Loucy (cell line): Measurements from ENCODE around the gene VWA5A.

ENCODE experiments used
- H2AFZ ChIP-seq: fragments of 200-600 bp; sonication (generic); 2 replicates; pipeline ENCODE4 v1.6.0; 2016; ENCODE audit warnings: antibody characterized with exemption, mild to moderate bottlenecking, low read length, moderate library complexity
- H3F3A ChIP-seq: fragments of 200-600 bp; 2 replicates; pipeline ENCODE4 v1.6.0; 2016; ENCODE audit warnings: antibody characterized with exemption, low read depth, mild to moderate bottlenecking
- H3K27me3 ChIP-seq: fragments of 200-600 bp; sonication (generic); 2 replicates; pipeline ENCODE4 v1.6.1; 2014; ENCODE audit warnings: low read length, mild to moderate bottlenecking; ENCODE audit not compliant: insufficient read depth, poor library complexity, severe bottlenecking
- H3K36me3 ChIP-seq: fragments of 200-600 bp; sonication (generic); 2 replicates; pipeline ENCODE4 v1.6.1; 2016; ENCODE audit warnings: low read length; ENCODE audit not compliant: insufficient read depth
- H3K4me1 ChIP-seq: fragments of 200-600 bp; sonication (generic); 2 replicates; pipeline ENCODE4 v1.5.1; 2014; ENCODE audit warnings: low read length, mild to moderate bottlenecking; ENCODE audit not compliant: insufficient read depth, poor library complexity, severe bottlenecking
- H3K4me2 ChIP-seq: fragments of 200-600 bp; sonication (generic); 2 replicates; pipeline ENCODE4 v1.6.0; 2014; ENCODE audit warnings: antibody characterized with exemption, low read length, low read depth, mild to moderate bottlenecking; ENCODE audit not compliant: poor library complexity, severe bottlenecking
- H3K4me3 ChIP-seq: fragments of 200-600 bp; sonication (generic); 2 replicates; pipeline ENCODE4 v1.5.1; 2014; ENCODE audit warnings: low read length, mild to moderate bottlenecking, mixed read lengths; ENCODE audit not compliant: poor library complexity, severe bottlenecking
- H3K79me2 ChIP-seq: fragments of 200-600 bp; sonication (generic); 2 replicates; pipeline ENCODE4 v1.6.1; 2014; ENCODE audit warnings: low read length; ENCODE audit not compliant: insufficient read depth
- H3K9ac ChIP-seq: fragments of 200-600 bp; sonication (generic); 2 replicates; pipeline ENCODE4 v1.6.0; 2014; ENCODE audit warnings: mild to moderate bottlenecking, low read depth, low read length, moderate library complexity; ENCODE audit not compliant: poor library complexity, severe bottlenecking
- H3K9me2 ChIP-seq: fragments of 200-600 bp; sonication (generic); replicated peaks from 2 replicates; pipeline ENCODE4 v1.6.1; 2016; ENCODE audit warnings: low read depth, low read length, mixed read lengths
- H3K9me3 ChIP-seq: fragments of 200-600 bp; sonication (generic); 2 replicates; pipeline ENCODE4 v1.6.1; 2014; ENCODE audit warnings: mild to moderate bottlenecking, antibody characterized with exemption, low read length, low read depth; ENCODE audit not compliant: insufficient read depth
- H4K20me1 ChIP-seq: fragments of 200-600 bp; sonication (generic); 2 replicates; pipeline ENCODE4 v1.6.0; 2014; ENCODE audit warnings: antibody characterized with exemption, low read length, mild to moderate bottlenecking; ENCODE audit not compliant: insufficient read depth, poor library complexity, severe bottlenecking
- CTCF ChIP-seq: fragments of 200-600 bp; sonication (generic); conservative IDR thresholded peaks from 2 replicates; pipeline ENCODE4 v1.5.1; 2014; ENCODE audit warnings: mild to moderate bottlenecking, antibody characterized with exemption, low read length
- EZH2phosphoT487 ChIP-seq: fragments of 200-600 bp; IDR thresholded peaks from 2 replicates; pipeline ENCODE4 v1.6.1; 2018; ENCODE audit warnings: antibody characterized with exemption, mild to moderate bottlenecking, moderate library complexity, borderline replicate concordance

VWA5A gene, protein sequence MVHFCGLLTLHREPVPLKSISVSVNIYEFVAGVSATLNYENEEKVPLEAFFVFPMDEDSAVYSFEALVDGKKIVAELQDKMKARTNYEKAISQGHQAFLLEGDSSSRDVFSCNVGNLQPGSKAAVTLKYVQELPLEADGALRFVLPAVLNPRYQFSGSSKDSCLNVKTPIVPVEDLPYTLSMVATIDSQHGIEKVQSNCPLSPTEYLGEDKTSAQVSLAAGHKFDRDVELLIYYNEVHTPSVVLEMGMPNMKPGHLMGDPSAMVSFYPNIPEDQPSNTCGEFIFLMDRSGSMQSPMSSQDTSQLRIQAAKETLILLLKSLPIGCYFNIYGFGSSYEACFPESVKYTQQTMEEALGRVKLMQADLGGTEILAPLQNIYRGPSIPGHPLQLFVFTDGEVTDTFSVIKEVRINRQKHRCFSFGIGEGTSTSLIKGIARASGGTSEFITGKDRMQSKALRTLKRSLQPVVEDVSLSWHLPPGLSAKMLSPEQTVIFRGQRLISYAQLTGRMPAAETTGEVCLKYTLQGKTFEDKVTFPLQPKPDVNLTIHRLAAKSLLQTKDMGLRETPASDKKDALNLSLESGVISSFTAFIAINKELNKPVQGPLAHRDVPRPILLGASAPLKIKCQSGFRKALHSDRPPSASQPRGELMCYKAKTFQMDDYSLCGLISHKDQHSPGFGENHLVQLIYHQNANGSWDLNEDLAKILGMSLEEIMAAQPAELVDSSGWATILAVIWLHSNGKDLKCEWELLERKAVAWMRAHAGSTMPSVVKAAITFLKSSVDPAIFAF

GRCh38 chr11:124114942-124115781, at the start of gene VWA5A:
VWA5A (plus strand) TSS chr11:124115450; CDS start chr11:124117512, 2,062 bp downstream.
- peak within 1 kb of the TSS; percentile 78 for H2AFZ ChIP-seq
- H4K20me1 ChIP-seq, result no peaks in the 10 kb centered on the region

GRCh38 chr11:124068601-124069110, 46.6 kb upstream of the VWA5A start:
- H3K4me2 ChIP-seq, result no peak overlapping the region

More at GRCh38 chr11:124114942-124115781, at the start of gene VWA5A:
- Histone ChIP-seq H3K4me2 (peak within 1 kb of the TSS; percentile 75), H3K27me3 (no peaks in the 10 kb centered on the region), H3K79me2 (no peaks in the 10 kb centered on the region), H3K4me1 (peaks cover 21% of the 10 kb centered on the region), H3K9me2 (no peaks in the 10 kb centered on the region), H3K9me3 (no peaks in the 10 kb centered on the region), H3K36me3 (no peaks in the 10 kb centered on the region), H3F3A (no peaks in the 10 kb centered on the region), H3K4me3 (peak within 1 kb of the TSS; percentile 79), H3K9ac (peak within 1 kb of the TSS; percentile 62)
- no peak for TF ChIP-seq CTCF
- TF ChIP-seq EZH2phosphoT487, result no peak

More at GRCh38 chr11:124068601-124069110, 46.6 kb upstream of the VWA5A start:
- H2AFZ ChIP-seq, result 0 out of 2 replicates have a peak overlapping the region, but pooled peaks have one; percentile 18
- H3K79me2 ChIP-seq, result no peaks in the 10 kb centered on the region
- no peak overlapping the region for H3K9ac ChIP-seq
- no peaks in the 10 kb centered on the region for H4K20me1 ChIP-seq
- no peaks in the 10 kb centered on the region for H3K36me3 ChIP-seq
- H3K9me3 ChIP-seq, result no peaks in the 10 kb centered on the region
- H3K4me3 ChIP-seq, result no peak overlapping the region
- TF ChIP-seq CTCF, result no peak
- no peak for TF ChIP-seq EZH2phosphoT487
- no peaks in the 10 kb centered on the region for H3K4me1 ChIP-seq
- no peaks in the 10 kb centered on the region for H3K9me2 ChIP-seq
- H3K27me3 ChIP-seq, result no peaks in the 10 kb centered on the region
- no peaks in the 10 kb centered on the region for H3F3A ChIP-seq
